IPS-11a (cell line): ENCODE results near the gene PLCB1.

Experiments used
- H3K4me3 ChIP-seq: one replicate; pipeline ENCODE4 v1.5.1; 2013; ENCODE audit warnings: low read depth, low read length, control low read depth

Gene PLCB1

GRCh38 chr20:8394308-8394945 is 262.4 kb downstream of the PLCB1 start:
- no peak overlapping the region for H3K4me3 ChIP-seq

- no peak overlapping the region for H3K4me3 ChIP-seq
These were observed 263.9 kb downstream of the PLCB1 start for GRCh38 chr20:8395956-8396355.

GRCh38 chr20:8398263-8399051 is 266.4 kb downstream of the PLCB1 start:
- H3K4me3 ChIP-seq: no peak overlapping the region

GRCh38 chr20:8399947-8400346 is 267.9 kb downstream of the PLCB1 start:
- no peak overlapping the region for H3K4me3 ChIP-seq

- H3K4me3 ChIP-seq: no peak overlapping the region
These were observed 268.4 kb downstream of the PLCB1 start for GRCh38 chr20:8400486-8400885.

- no peak overlapping the region for H3K4me3 ChIP-seq
These were observed 269.5 kb downstream of the PLCB1 start for GRCh38 chr20:8401556-8401955.

GRCh38 chr20:8402798-8403197 is 270.7 kb downstream of the PLCB1 start:
- H3K4me3 ChIP-seq: no peak overlapping the region

GRCh38 chr20:8404912-8405635 is 273.0 kb downstream of the PLCB1 start:
- H3K4me3 ChIP-seq: no peak overlapping the region

GRCh38 chr20:8406391-8406790 is 274.3 kb downstream of the PLCB1 start:
- H3K4me3 ChIP-seq: no peak overlapping the region

- H3K4me3 ChIP-seq: no peak overlapping the region
These were observed 276.7 kb downstream of the PLCB1 start for GRCh38 chr20:8408587-8409307.

- no peak overlapping the region for H3K4me3 ChIP-seq
These were observed 281.6 kb downstream of the PLCB1 start for GRCh38 chr20:8413691-8414090.

- no peak overlapping the region for H3K4me3 ChIP-seq
These were observed 282.7 kb downstream of the PLCB1 start for GRCh38 chr20:8414586-8415274.

- no peak overlapping the region for H3K4me3 ChIP-seq
These were observed 289.9 kb downstream of the PLCB1 start for GRCh38 chr20:8421981-8422380.

GRCh38 chr20:8423482-8423881 is 291.4 kb downstream of the PLCB1 start:
- no peak overlapping the region for H3K4me3 ChIP-seq

GRCh38 chr20:8424010-8424409 is 291.9 kb downstream of the PLCB1 start:
- no peak overlapping the region for H3K4me3 ChIP-seq

- H3K4me3 ChIP-seq: no peak overlapping the region
These were observed 292.9 kb downstream of the PLCB1 start for GRCh38 chr20:8425016-8425415.

GRCh38 chr20:8425802-8426201 is 293.7 kb downstream of the PLCB1 start:
- H3K4me3 ChIP-seq: no peak overlapping the region

GRCh38 chr20:8427419-8428040 is 295.5 kb downstream of the PLCB1 start:
- H3K4me3 ChIP-seq: no peak overlapping the region

GRCh38 chr20:8428988-8429387 is 296.9 kb downstream of the PLCB1 start:
- H3K4me3 ChIP-seq: no peak overlapping the region
